Glutamatergic neuron (in vitro differentiated cells): ENCODE measurements around the gene MTA3. TPM values are rescaled to one million over a fixed set of nuclear protein-coding genes. Genes with fewer than 3 reads are reported as not detected.

Experiments
- DNase-seq: peaks from one replicate; pipeline ENCODE4 v3.0.0; 2022
- H3K27ac Mint-ChIP-seq: one replicate; pipeline ENCODE4 v1.8.0; 2020; ENCODE audit warnings: mild to moderate bottlenecking, mixed read lengths, inconsistent platforms; ENCODE audit not compliant: unreplicated experiment
- H3K27me3 Mint-ChIP-seq: one replicate; pipeline ENCODE4 v1.8.0; 2020; ENCODE audit warnings: mild to moderate bottlenecking, moderate library complexity, mixed read lengths, inconsistent platforms; ENCODE audit not compliant: unreplicated experiment
- H3K36me3 Mint-ChIP-seq: one replicate; pipeline ENCODE4 v1.8.0; 2020; ENCODE audit warnings: mild to moderate bottlenecking, mixed read lengths, inconsistent platforms; ENCODE audit not compliant: unreplicated experiment
- H3K4me1 Mint-ChIP-seq: one replicate; pipeline ENCODE4 v1.8.0; 2020; ENCODE audit warnings: mild to moderate bottlenecking, low read depth, mixed read lengths, inconsistent platforms; ENCODE audit not compliant: unreplicated experiment
- H3K4me3 Mint-ChIP-seq: one replicate; pipeline ENCODE4 v1.8.0; 2020; ENCODE audit warnings: mild to moderate bottlenecking, mixed read lengths, inconsistent platforms; ENCODE audit not compliant: unreplicated experiment
- H3K9me3 Mint-ChIP-seq: one replicate; pipeline ENCODE4 v1.8.0; 2020; ENCODE audit warnings: mild to moderate bottlenecking, moderate library complexity, mixed read lengths, inconsistent platforms; ENCODE audit not compliant: unreplicated experiment
- CTCF ChIP-seq: fragments of 200-600 bp; sonication (generic); IDR thresholded peaks from one replicate; pipeline ENCODE4 v1.5.0; 2021; ENCODE audit not compliant: partially characterized antibody, unreplicated experiment
- total RNA-seq: library from RNA; stranded (reverse); fragmentation: NEBNext Ultra II Directional; extraction: Animal tissue kit (Norgen Biotek cat#: 25700); gene quantifications from one replicate; pipeline ENCODE4 v1.2.1, GENCODE V29; 2021; ENCODE audit not compliant: unreplicated experiment

Gene MTA3
- total RNA-seq, 1 donor from 2014 or later: 64.1 TPM

GRCh38 chr2:42764096-42764495 is 195.7 kb downstream of the MTA3 start, which contains the start of gene OXER1:
Gene OXER1 (minus strand): TSS chr2:42764135. CDS start chr2:42764062, 73 bp downstream.
- no peak for DNase-seq
- no peak within 1 kb of the TSS for H3K4me3 Mint-ChIP-seq
- H3K27me3 Mint-ChIP-seq: peaks cover 9% of the 10 kb centered on the region
- no peak within 1 kb of the TSS for H3K27ac Mint-ChIP-seq
- H3K4me1 Mint-ChIP-seq: peaks cover 6% of the 10 kb centered on the region
- TF ChIP-seq CTCF: no peak
- H3K9me3 Mint-ChIP-seq: peaks cover 7% of the 10 kb centered on the region
- H3K36me3 Mint-ChIP-seq: no peaks in the 10 kb centered on the region

- Mint-ChIP-seq H3K4me3 (no peak overlapping the region), H3K4me1 (peaks cover 4% of the 10 kb centered on the region), H3K27me3 (peaks cover 11% of the 10 kb centered on the region), H3K27ac (no peak overlapping the region), H3K9me3 (peaks cover 5% of the 10 kb centered on the region), H3K36me3 (no peaks in the 10 kb centered on the region)
- TF ChIP-seq CTCF: no peak
- no peak for DNase-seq
Measured at GRCh38 chr2:42764901-42765300, 196.5 kb downstream of the MTA3 start.

GRCh38 chr2:42765686-42766085 is 197.3 kb downstream of the MTA3 start:
- Mint-ChIP-seq H3K27me3 (peaks cover 11% of the 10 kb centered on the region), H3K4me1 (peaks cover 4% of the 10 kb centered on the region), H3K4me3 (no peak overlapping the region), H3K9me3 (peaks cover 3% of the 10 kb centered on the region), H3K36me3 (no peaks in the 10 kb centered on the region), H3K27ac (no peak overlapping the region)
- no peak for DNase-seq
- TF ChIP-seq CTCF: no peak

- Mint-ChIP-seq H3K36me3 (no peaks in the 10 kb centered on the region), H3K9me3 (no peaks in the 10 kb centered on the region), H3K27ac (no peak overlapping the region), H3K4me3 (no peak overlapping the region), H3K27me3 (peaks cover 12% of the 10 kb centered on the region), H3K4me1 (peaks cover 3% of the 10 kb centered on the region)
- TF ChIP-seq CTCF: no peak
- no peak for DNase-seq
Measured at GRCh38 chr2:42767080-42767898, 198.9 kb downstream of the MTA3 start.
